ENCODE measurements around the gene MAGEA10.

GRCh38 chrX:152117305-152117704, 21.1 kb downstream of the MAGEA10 start:
- TF ChIP-seq, protein P1, sequence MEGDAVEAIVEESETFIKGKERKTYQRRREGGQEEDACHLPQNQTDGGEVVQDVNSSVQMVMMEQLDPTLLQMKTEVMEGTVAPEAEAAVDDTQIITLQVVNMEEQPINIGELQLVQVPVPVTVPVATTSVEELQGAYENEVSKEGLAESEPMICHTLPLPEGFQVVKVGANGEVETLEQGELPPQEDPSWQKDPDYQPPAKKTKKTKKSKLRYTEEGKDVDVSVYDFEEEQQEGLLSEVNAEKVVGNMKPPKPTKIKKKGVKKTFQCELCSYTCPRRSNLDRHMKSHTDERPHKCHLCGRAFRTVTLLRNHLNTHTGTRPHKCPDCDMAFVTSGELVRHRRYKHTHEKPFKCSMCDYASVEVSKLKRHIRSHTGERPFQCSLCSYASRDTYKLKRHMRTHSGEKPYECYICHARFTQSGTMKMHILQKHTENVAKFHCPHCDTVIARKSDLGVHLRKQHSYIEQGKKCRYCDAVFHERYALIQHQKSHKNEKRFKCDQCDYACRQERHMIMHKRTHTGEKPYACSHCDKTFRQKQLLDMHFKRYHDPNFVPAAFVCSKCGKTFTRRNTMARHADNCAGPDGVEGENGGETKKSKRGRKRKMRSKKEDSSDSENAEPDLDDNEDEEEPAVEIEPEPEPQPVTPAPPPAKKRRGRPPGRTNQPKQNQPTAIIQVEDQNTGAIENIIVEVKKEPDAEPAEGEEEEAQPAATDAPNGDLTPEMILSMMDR (IDR thresholded peaks at IDR 0.05): no peak
- TF ChIP-seq POLR2A (IDR thresholded peaks at IDR 0.05): no peak
